HepG2 (cell line): Measurements from ENCODE around the gene KLF3. TPM values are rescaled to one million over a fixed set of nuclear protein-coding genes. Genes with fewer than 3 reads are reported as not detected.

Experiments
- ATAC-seq: fragments of 200-7000 bp; cut with Tn5 transposase; 3 replicates; pipeline ENCODE4 v1.9.1; 2020; ENCODE audit warnings: mild to moderate bottlenecking, moderate library complexity
- BruUV-seq: library from RNA; stranded (reverse); fragments of 400-500 nt; replicated peaks from 2 replicates; lab custom pipeline; 2021; lab: Mats Ljungman, UMichigan
- CTCF ChIA-PET: fragments of 300-600 bp; formaldehyde crosslinking; extraction: SDS; loops from one replicate; lab custom pipeline; 2021; ENCODE audit warnings: low total read pairs, inconsistent platforms, low intra/inter-chr PET ratio; lab: Yijun Ruan, JAX
- POLR2A ChIA-PET: fragments of 350-600 bp; sonication (Branson Sonifier 250); formaldehyde crosslinking; loops from one replicate; lab custom pipeline; 2020; ENCODE audit warnings: antibody characterized with exemption, inconsistent platforms; lab: Yijun Ruan, JAX
- DNase-seq: peaks from one replicate; pipeline ENCODE4 v3.0.0-alpha.2; 2015; ENCODE audit warnings: low spot score
- FAIRE-seq: peaks from 3 replicates; lab custom pipeline; 2011; peaks lifted over from hg19 to GRCh38; lab: Jason Lieb, UNC
- H2AFZ ChIP-seq: one replicate; pipeline ENCODE4 v1.6.1; 2011; ENCODE audit warnings: low read length, inconsistent platforms
- H3K27ac ChIP-seq: fragments of 300-600 bp; 3 replicates; pipeline ENCODE4 v1.8.0; 2011; ENCODE audit warnings: mixed run types, mild to moderate bottlenecking, mixed read lengths, low read length, inconsistent platforms; ENCODE audit not compliant: insufficient read depth; ENCODE audit errors: extremely low read length
- H3K27me3 ChIP-seq, 2 experiments: fragments of 200-600 bp in 1 of 2; 2 replicates in 1 of 2; 3 replicates in 1 of 2; pipeline versions ENCODE4 v1.6.0 to v1.8.0; 2011; ENCODE audit warnings: low read length in 2 of 2, mild to moderate bottlenecking in 2 of 2, moderate library complexity in 2 of 2, inconsistent platforms in 1 of 2; ENCODE audit not compliant: insufficient read depth in 2 of 2, control insufficient read depth in 1 of 2
- H3K36me3 ChIP-seq, 2 experiments: fragments of 200-600 bp in 1 of 2; replicated peaks in 1 of 2; 2 replicates in 1 of 2; 3 replicates in 1 of 2; pipeline versions ENCODE4 v1.5.1 to v1.8.0; 2011; ENCODE audit warnings: low read length in 2 of 2, inconsistent platforms in 1 of 2; ENCODE audit not compliant: insufficient read depth in 2 of 2, control insufficient read depth in 1 of 2
- H3K4me1 ChIP-seq: 2 replicates; pipeline ENCODE4 v1.5.1; 2012; ENCODE audit warnings: low read length, inconsistent platforms; ENCODE audit not compliant: insufficient read depth
- H3K4me2 ChIP-seq: 2 replicates; pipeline ENCODE4 v1.6.0; 2011; ENCODE audit warnings: low read depth, low read length, inconsistent platforms
- H3K4me3 ChIP-seq, 3 experiments: fragments of 200-600 bp in 1 of 3; sonication (generic), shearing (Covaris generic) in 1 of 3; replicated peaks in 1 of 3; 2 replicates each; pipeline ENCODE4 v1.5.1; 2011 to 2016; ENCODE audit warnings: low read length in 3 of 3, inconsistent platforms in 2 of 3, low read depth in 2 of 3, mild to moderate bottlenecking in 2 of 3, control low read depth in 1 of 3, mixed read lengths in 1 of 3; ENCODE audit not compliant: insufficient read depth in 1 of 3
- H3K79me2 ChIP-seq: one replicate; pipeline ENCODE4 v1.6.1; 2011; ENCODE audit warnings: low read length, inconsistent platforms; ENCODE audit not compliant: insufficient read depth
- H3K9ac ChIP-seq: 2 replicates; pipeline ENCODE4 v1.6.0; 2011; ENCODE audit warnings: mild to moderate bottlenecking, low read depth, low read length, inconsistent platforms; ENCODE audit not compliant: insufficient read depth
- H3K9me3 ChIP-seq: 2 replicates; pipeline ENCODE4 v1.5.1; 2012; ENCODE audit warnings: mild to moderate bottlenecking, low read length
- H4K20me1 ChIP-seq: 2 replicates; pipeline ENCODE4 v1.6.0; 2011; ENCODE audit warnings: inconsistent platforms, mild to moderate bottlenecking, low read length, moderate library complexity; ENCODE audit not compliant: insufficient read depth
- BRF2 ChIP-seq: sonication (generic); formaldehyde crosslinking; IDR thresholded peaks from 2 replicates; pipeline ENCODE4 v1.8.1; 2022; ENCODE audit warnings: mild to moderate bottlenecking, missing genetic modification reagents
- CEBPZ ChIP-seq: IDR thresholded peaks from 2 replicates; pipeline ENCODE4 v1.6.1; 2012; ENCODE audit warnings: low read length, improper control_type of control experiment
- CSRNP1 ChIP-seq: sonication (generic); formaldehyde crosslinking; IDR thresholded peaks from 2 replicates; pipeline ENCODE4 v1.8.1; 2023; ENCODE audit warnings: mild to moderate bottlenecking, missing genetic modification reagents
- CTCF ChIP-seq: sonication (generic); formaldehyde crosslinking; IDR thresholded peaks from 2 replicates; pipeline ENCODE4 v1.5.0; 2020; ENCODE audit warnings: mild to moderate bottlenecking, missing genetic modification reagents, moderate library complexity
- GPBP1L1 ChIP-seq: sonication (generic); formaldehyde crosslinking; IDR thresholded peaks from 2 replicates; pipeline ENCODE4 v1.5.0; 2020; ENCODE audit warnings: mild to moderate bottlenecking, missing genetic modification reagents
- HNF4G ChIP-seq, 2 experiments: sonication (generic) in 1 of 2; formaldehyde crosslinking in 1 of 2; IDR thresholded peaks; 2 replicates each; pipeline versions ENCODE4 v1.4.0 to v1.6.1; 2011 to 2020; ENCODE audit warnings: borderline replicate concordance in 2 of 2, low read depth in 2 of 2, mild to moderate bottlenecking in 2 of 2, low read length in 1 of 2, missing genetic modification reagents in 1 of 2, moderate library complexity in 1 of 2
- RFXANK ChIP-seq: IDR thresholded peaks from 2 replicates; pipeline ENCODE4 v1.6.1; 2016
- ZNF230 ChIP-seq: sonication (generic); formaldehyde crosslinking; IDR thresholded peaks from 2 replicates; pipeline ENCODE4 v1.4.0; 2020; ENCODE audit warnings: mild to moderate bottlenecking, missing genetic modification reagents
- ZNF282 ChIP-seq: fragments of 450-650 bp; IDR thresholded peaks from 2 replicates; pipeline ENCODE4 v1.6.1; 2018; ENCODE audit not compliant: partially characterized antibody
- ZNF367 ChIP-seq: sonication (generic); formaldehyde crosslinking; IDR thresholded peaks from 2 replicates; pipeline ENCODE4 v1.4.0; 2020; ENCODE audit warnings: missing genetic modification reagents, borderline replicate concordance
- ZNF430 ChIP-seq: sonication (generic); formaldehyde crosslinking; IDR thresholded peaks from 2 replicates; pipeline ENCODE4 v1.9.0; 2021; ENCODE audit warnings: mild to moderate bottlenecking, missing genetic modification reagents
- ZNF558 ChIP-seq: sonication (generic); formaldehyde crosslinking; IDR thresholded peaks from 2 replicates; pipeline ENCODE4 v1.9.0; 2022; ENCODE audit warnings: mild to moderate bottlenecking, missing genetic modification reagents, borderline replicate concordance
- WGBS: methylation state at CpG from one replicate; pipeline ENCODE4 v1.1.6; 2017; ENCODE audit warnings: low lambda C conversion rate; 5-methylcytosine and 5-hydroxymethylcytosine counted together
- in situ Hi-C: cut with HindIII; loops from 2 replicates; pipeline ENCODE4 v1.10.0; 2017; ENCODE audit warnings: low pct_unique_long_range_greater_than_20kb; ENCODE audit not compliant: extremely low pct_ligation_motif_present
- intact Hi-C: fragments of 100-400 bp; cut with micrococcal nuclease; formaldehyde crosslinking; loops from one replicate; pipeline ENCODE4 v1.10.0; 2022; ENCODE audit not compliant: unreplicated experiment
- polyA plus RNA-seq, 8 experiments: library from polyadenylated mRNA; depleted of rRNA in 3 of 8; stranded (reverse) in 7 of 8; unstranded in 1 of 8; fragments of >200 nt; fragmentation: Illumina TruSeq in 4 of 8; extraction: Trizol in 4 of 8; gene quantifications; 2 replicates each; pipeline versions ENCODE4 v1.2.1 to v1.2.3, GENCODE V29; 2011 to 2016; ENCODE audit warnings: low read depth in 4 of 8, missing spikeins in 1 of 8, mixed read lengths in 1 of 8; ENCODE audit not compliant: insufficient read depth in 1 of 8
- total RNA-seq, 5 experiments: library from RNA; depleted of rRNA; stranded (reverse); fragments of >200 nt; fragmentation: Illumina TruSeq; extraction: Trizol; gene quantifications; 2 replicates each; pipeline ENCODE4 v1.2.3, GENCODE V29; 2016; ENCODE audit warnings: low read depth in 1 of 5

The KLF3 gene
- total and polyA plus RNA-seq, 2 of the 13 experiments (the other 11 are each of a cell fraction or from before 2014, with no cell fraction given): 29.1 to 37.8 TPM

- TF ChIP-seq CTCF (CRISPR knock-in tag): no peak
- TF ChIP-seq HNF4G (IDR thresholded peaks at IDR 0.05; ENCODE audit: borderline replicate concordance, low read depth, low read length): 0 out of 2 replicates have a peak, but pooled peaks have one; percentile 23
- no peak for TF ChIP-seq HNF4G (CRISPR knock-in tag; IDR thresholded peaks at IDR 0.05; ENCODE audit: borderline replicate concordance, low read depth)
Observed at GRCh38 chr4:38621028-38621684, 42.8 kb upstream of the KLF3 start (continued).

GRCh38 chr4:38621831-38622230, 42.2 kb upstream of the KLF3 start:
- Histone ChIP-seq H3K36me3 (no peaks in the 10 kb centered on the region), H3K4me1 (peaks cover 41% of the 10 kb centered on the region), H3K79me2 (no peaks in the 10 kb centered on the region), H3K27me3 (no peaks in the 10 kb centered on the region), H3K4me2 (peak overlapping the region; percentile 65), H4K20me1 (no peaks in the 10 kb centered on the region), H2AFZ (no peak overlapping the region), H3K4me3 (no peak overlapping the region; a peak in 1 of 6 replicates), H3K9ac (no peak overlapping the region), H3K9me3 (no peaks in the 10 kb centered on the region), H3K27ac (no peak overlapping the region)
- ChIA-PET CTCF (no interaction called here), POLR2A (no interaction called here)
- FAIRE-seq: no peak
- intact Hi-C loops: loop anchor here (1.0 kb wide), 1 partner anchor 37 kb away; no protein-coding TSS in a partner anchor
- DNase-seq: no peak
- no peak for ATAC-seq
- 41% methylated on average over 6 of the region's 6 CpGs for WGBS
- in situ Hi-C loops: no loop called here
- BruUV-seq: no TSS peak
- TF ChIP-seq CSRNP1 (CRISPR knock-in tag) (no peak), ZNF558 (no peak), ZNF230 (CRISPR knock-in tag) (no peak), CEBPZ (no peak), RFXANK (CRISPR knock-in tag) (no peak), ZNF367 (CRISPR knock-in tag) (no peak), GPBP1L1 (CRISPR knock-in tag) (no peak), ZNF430 (CRISPR knock-in tag) (no peak), BRF2 (CRISPR knock-in tag) (no peak), ZNF282 (no peak)
